GM18498 (cell line): ENCODE data around the gene CBFA2T3.

Source experiments
- ATAC-seq: cut with Tn5 transposase; IDR thresholded peaks from one replicate; pipeline ENCODE4 v1.9.1; 2021; ENCODE audit warnings: mild to moderate bottlenecking, moderate library complexity; ENCODE audit not compliant: unreplicated experiment

The CBFA2T3 gene

GRCh38 chr16:88999457-89000206, 22.6 kb upstream of the CBFA2T3 start:
- no peak for ATAC-seq

GRCh38 chr16:88995746-88996535, 18.9 kb upstream of the CBFA2T3 start:
- no peak for ATAC-seq

GRCh38 chr16:88995194-88995593, 18.2 kb upstream of the CBFA2T3 start:
- no peak for ATAC-seq

GRCh38 chr16:88994695-88995094, 17.7 kb upstream of the CBFA2T3 start:
- ATAC-seq: no peak

- no peak for ATAC-seq
Measured at GRCh38 chr16:88993946-88994600, 17.1 kb upstream of the CBFA2T3 start.

GRCh38 chr16:88993166-88993761, 16.3 kb upstream of the CBFA2T3 start:
- no peak for ATAC-seq

- no peak for ATAC-seq
Measured at GRCh38 chr16:88992351-88993165, 15.6 kb upstream of the CBFA2T3 start.

GRCh38 chr16:88991813-88992350, 14.9 kb upstream of the CBFA2T3 start:
- ATAC-seq: no peak

- no peak for ATAC-seq
Measured at GRCh38 chr16:88989852-88990547, 13.0 kb upstream of the CBFA2T3 start.

- ATAC-seq: no peak
Measured at GRCh38 chr16:88988980-88989811, 12.2 kb upstream of the CBFA2T3 start.

- ATAC-seq: no peak
Measured at GRCh38 chr16:88985521-88985920, 8.5 kb upstream of the CBFA2T3 start.

- no peak for ATAC-seq
Measured at GRCh38 chr16:88983771-88984687, 7.0 kb upstream of the CBFA2T3 start.

GRCh38 chr16:88983165-88983564, 6.2 kb upstream of the CBFA2T3 start:
- no peak for ATAC-seq

GRCh38 chr16:88982286-88983084, 5.5 kb upstream of the CBFA2T3 start:
- no peak for ATAC-seq

GRCh38 chr16:88979353-88980015, 2.5 kb upstream of the CBFA2T3 start:
- ATAC-seq: no peak

- peak; percentile 46 for ATAC-seq
Measured at GRCh38 chr16:88978608-88979346, 1.8 kb upstream of the CBFA2T3 start.
